IMR-90 (cell line): ENCODE measurements around the gene TBC1D9B. TPM values are rescaled to one million over a fixed set of nuclear protein-coding genes. Genes with fewer than 3 reads are reported as not detected.

Source experiments
- ATAC-seq: fragments of 200-7000 bp; cut with Tn5 transposase; 2 replicates; pipeline ENCODE4 v1.9.1; 2020; ENCODE audit warnings: low read depth, mild to moderate bottlenecking, moderate library complexity
- BruUV-seq: library from RNA; stranded (reverse); fragments of 400-500 nt; replicated peaks from 2 replicates; lab custom pipeline; 2021; lab: Mats Ljungman, UMichigan
- CTCF ChIA-PET: fragments of 300-600 bp; formaldehyde crosslinking; extraction: SDS; loops from one replicate; lab custom pipeline; 2021; ENCODE audit warnings: antibody characterized with exemption; lab: Yijun Ruan, JAX
- POLR2A ChIA-PET: fragments of 300-600 bp; sonication (Branson Sonifier 250); formaldehyde crosslinking; loops from one replicate; lab custom pipeline; 2022; ENCODE audit warnings: antibody characterized with exemption; ENCODE audit not compliant: unreplicated experiment; lab: Charles Lee
- DNase-seq: peaks from one replicate; pipeline ENCODE4 v3.0.0; 2013
- H2AFZ ChIP-seq: replicated peaks from 2 replicates; pipeline ENCODE3; 2013; ENCODE audit warnings: low read length, mild to moderate bottlenecking; ENCODE audit not compliant: poor library complexity
- H2AK5ac ChIP-seq: 2 replicates; pipeline ENCODE4 v1.6.1; 2013; ENCODE audit warnings: low read depth, low read length, inconsistent platforms
- H2AK9ac ChIP-seq: replicated peaks from 2 replicates; pipeline ENCODE3; 2013; ENCODE audit warnings: mild to moderate bottlenecking, low read depth, low read length, moderate library complexity; ENCODE audit not compliant: poor library complexity
- H2BK120ac ChIP-seq: 2 replicates; pipeline ENCODE4 v1.6.1; 2013; ENCODE audit warnings: low read depth, low read length, inconsistent platforms
- H2BK15ac ChIP-seq: 3 replicates; pipeline ENCODE4 v1.6.1; 2013; ENCODE audit warnings: low read depth, low read length, inconsistent platforms
- H2BK20ac ChIP-seq: 2 replicates; pipeline ENCODE4 v1.6.1; 2013; ENCODE audit warnings: low read depth, mild to moderate bottlenecking, inconsistent platforms, low read length, moderate library complexity
- H2BK5ac ChIP-seq: 2 replicates; pipeline ENCODE4 v1.6.1; 2013; ENCODE audit warnings: mild to moderate bottlenecking, low read depth, low read length, inconsistent platforms; ENCODE audit not compliant: poor library complexity, severe bottlenecking
- H3K14ac ChIP-seq: replicated peaks from 2 replicates; pipeline ENCODE4 v1.6.1; 2013; ENCODE audit warnings: low read depth, low read length, inconsistent platforms
- H3K18ac ChIP-seq: 2 replicates; pipeline ENCODE4 v1.6.1; 2013; ENCODE audit warnings: low read depth, low read length, control low read depth
- H3K23ac ChIP-seq: 2 replicates; pipeline ENCODE4 v1.6.1; 2013; ENCODE audit warnings: low read depth, low read length, inconsistent platforms
- H3K27ac ChIP-seq: 2 replicates; pipeline ENCODE4 v1.5.1; 2013; ENCODE audit warnings: mild to moderate bottlenecking, control low read depth, low read length; ENCODE audit not compliant: insufficient read depth
- H3K27me3 ChIP-seq: 2 replicates; pipeline ENCODE4 v1.6.1; 2013; ENCODE audit warnings: low read length; ENCODE audit not compliant: control insufficient read depth, insufficient read depth
- H3K36me3 ChIP-seq: 2 replicates; pipeline ENCODE4 v1.6.1; 2013; ENCODE audit warnings: low read length, mixed read lengths; ENCODE audit not compliant: control insufficient read depth, insufficient read depth
- H3K4ac ChIP-seq: 2 replicates; pipeline ENCODE4 v1.6.1; 2013; ENCODE audit warnings: low read depth, low read length, inconsistent platforms
- H3K4me1 ChIP-seq: 2 replicates; pipeline ENCODE4 v1.6.1; 2013; ENCODE audit warnings: low read length, mixed read lengths; ENCODE audit not compliant: control insufficient read depth, insufficient read depth
- H3K4me2 ChIP-seq: 2 replicates; pipeline ENCODE4 v1.6.1; 2013; ENCODE audit warnings: low read depth, mild to moderate bottlenecking, control low read depth, low read length, moderate library complexity
- H3K4me3 ChIP-seq: 2 replicates; pipeline ENCODE4 v1.5.1; 2013; ENCODE audit warnings: low read depth, mild to moderate bottlenecking, control low read depth, low read length, moderate library complexity; ENCODE audit not compliant: insufficient read depth
- H3K56ac ChIP-seq: 2 replicates; pipeline ENCODE4 v1.6.1; 2013; ENCODE audit warnings: low read length, inconsistent platforms; ENCODE audit not compliant: insufficient read depth; ENCODE audit errors: extremely low read depth
- H3K79me1 ChIP-seq, 2 experiments: 2 replicates each; pipeline ENCODE4 v1.6.1; 2013; ENCODE audit warnings: low read length in 2 of 2, inconsistent platforms in 1 of 2, low read depth in 1 of 2
- H3K9ac ChIP-seq: 2 replicates; pipeline ENCODE4 v1.6.1; 2013; ENCODE audit warnings: low read depth, low read length, control low read depth
- H3K9me1 ChIP-seq: 2 replicates; pipeline ENCODE4 v1.6.1; 2013; ENCODE audit warnings: low read length, inconsistent platforms; ENCODE audit not compliant: insufficient read depth
- H3K9me3 ChIP-seq: 2 replicates; pipeline ENCODE4 v1.6.1; 2013; ENCODE audit warnings: low read length; ENCODE audit not compliant: control insufficient read depth, insufficient read depth
- H4K20me1 ChIP-seq: 2 replicates; pipeline ENCODE4 v1.6.1; 2013; ENCODE audit warnings: low read length, inconsistent platforms; ENCODE audit not compliant: insufficient read depth
- H4K5ac ChIP-seq: 2 replicates; pipeline ENCODE4 v1.6.1; 2013; ENCODE audit warnings: mild to moderate bottlenecking, low read depth, low read length, control low read depth
- H4K8ac ChIP-seq, 2 experiments: 2 replicates each; pipeline ENCODE4 v1.6.1; 2013; ENCODE audit warnings: low read depth in 2 of 2, low read length in 2 of 2, control low read depth in 1 of 2, inconsistent platforms in 1 of 2
- H4K91ac ChIP-seq: 2 replicates; pipeline ENCODE4 v1.6.1; 2013; ENCODE audit warnings: low read depth, low read length, inconsistent platforms; ENCODE audit not compliant: insufficient read depth
- BHLHE40 ChIP-seq: fragments of 150-350 bp; IDR thresholded peaks from 2 replicates; pipeline ENCODE4 v1.6.1; 2016; ENCODE audit warnings: mild to moderate bottlenecking, low read depth, low read length
- CEBPB ChIP-seq: IDR thresholded peaks from 2 replicates; pipeline ENCODE4 v1.6.1; 2012; ENCODE audit warnings: low read depth, low read length, improper control_type of control experiment
- CTCF ChIP-seq: conservative IDR thresholded peaks from 2 replicates; pipeline ENCODE4 v1.5.1; 2012; ENCODE audit warnings: mild to moderate bottlenecking, low read depth, low read length, improper control_type of control experiment
- FOS ChIP-seq: fragments of 150-350 bp; IDR thresholded peaks from 2 replicates; pipeline ENCODE4 v1.6.1; 2016; ENCODE audit warnings: low read depth, low read length
- MAFK ChIP-seq: IDR thresholded peaks from 2 replicates; pipeline ENCODE4 v1.6.1; 2012; ENCODE audit warnings: low read depth, low read length, improper control_type of control experiment
- MXI1 ChIP-seq: IDR thresholded peaks from 2 replicates; pipeline ENCODE4 v1.6.1; 2012; ENCODE audit warnings: low read depth, mild to moderate bottlenecking, low read length, moderate library complexity, borderline replicate concordance
- NFE2L2 ChIP-seq: fragments of 150-350 bp; IDR thresholded peaks from 2 replicates; pipeline ENCODE4 v1.6.1; 2016; ENCODE audit warnings: low read depth, mild to moderate bottlenecking, low read length
- RAD21 ChIP-seq: IDR thresholded peaks from 2 replicates; pipeline ENCODE4 v1.6.1; 2012; ENCODE audit warnings: low read length, improper control_type of control experiment
- RCOR1 ChIP-seq: IDR thresholded peaks from 2 replicates; pipeline ENCODE4 v1.6.1; 2012; ENCODE audit warnings: mild to moderate bottlenecking, low read length, improper control_type of control experiment; ENCODE audit not compliant: insufficient replicate concordance
- SMC3 ChIP-seq: fragments of 150-350 bp; IDR thresholded peaks from 2 replicates; pipeline ENCODE4 v1.6.1; 2016; ENCODE audit warnings: low read depth, mild to moderate bottlenecking, antibody characterized with exemption, low read length, moderate library complexity
- WGBS, 2 experiments: methylation state at CpG; one replicate each; pipeline versions ENCODE4 v1.1.5 to v1.1.7; 2013; ENCODE audit warnings: missing lambda C conversion rate in 2 of 2; ENCODE audit not compliant: insufficient read length in 1 of 2; ENCODE audit errors: extremely low coverage in 2 of 2; 5-methylcytosine and 5-hydroxymethylcytosine counted together
- dilution Hi-C: fragments of 300-500 bp; cut with HindIII; formaldehyde crosslinking; loops from one replicate; pipeline ENCODE4 v1.14.3; 2018; ENCODE audit warnings: low sequenced_read_pairs; ENCODE audit not compliant: unreplicated experiment
- in situ Hi-C: fragments of 300-500 bp; cut with MboI; formaldehyde crosslinking; loops from 3 replicates; pipeline ENCODE4 v1.14.3; 2019; ENCODE audit warnings: low sequenced_read_pairs, inconsistent platforms, mixed read lengths
- intact Hi-C: fragments of 100-400 bp; cut with micrococcal nuclease; formaldehyde crosslinking; loops from 2 replicates; pipeline ENCODE4 v1.10.0; 2022
- polyA plus RNA-seq, 3 experiments: library from polyadenylated mRNA; depleted of rRNA; stranded (reverse); fragments of >200 nt; gene quantifications; 2 replicates each; pipeline ENCODE4 v1.2.3, GENCODE V29; 2012; ENCODE audit warnings: low replicate concordance in 1 of 3
- total RNA-seq: library from RNA; depleted of rRNA; stranded (reverse); fragments of >200 nt; gene quantifications from 2 replicates; pipeline ENCODE4 v1.2.3, GENCODE V29; 2012
- TF ChIP-seq, protein P1 (sequence below): fragments of 150-350 bp; IDR thresholded peaks from 2 replicates; pipeline ENCODE4 v1.6.1; 2016; ENCODE audit warnings: low read depth, mild to moderate bottlenecking, low read length, moderate library complexity, borderline replicate concordance
- TF ChIP-seq, protein P2 (sequence below): fragments of 150-350 bp; IDR thresholded peaks from 2 replicates; pipeline ENCODE4 v1.6.1; 2017; ENCODE audit warnings: mild to moderate bottlenecking, antibody characterized with exemption, low read length, low read depth

The TBC1D9B gene
- total and polyA plus RNA-seq, 2 of the 4 experiments (the other 2 are of a cell fraction): 58.6 to 78.1 TPM

DNA sequence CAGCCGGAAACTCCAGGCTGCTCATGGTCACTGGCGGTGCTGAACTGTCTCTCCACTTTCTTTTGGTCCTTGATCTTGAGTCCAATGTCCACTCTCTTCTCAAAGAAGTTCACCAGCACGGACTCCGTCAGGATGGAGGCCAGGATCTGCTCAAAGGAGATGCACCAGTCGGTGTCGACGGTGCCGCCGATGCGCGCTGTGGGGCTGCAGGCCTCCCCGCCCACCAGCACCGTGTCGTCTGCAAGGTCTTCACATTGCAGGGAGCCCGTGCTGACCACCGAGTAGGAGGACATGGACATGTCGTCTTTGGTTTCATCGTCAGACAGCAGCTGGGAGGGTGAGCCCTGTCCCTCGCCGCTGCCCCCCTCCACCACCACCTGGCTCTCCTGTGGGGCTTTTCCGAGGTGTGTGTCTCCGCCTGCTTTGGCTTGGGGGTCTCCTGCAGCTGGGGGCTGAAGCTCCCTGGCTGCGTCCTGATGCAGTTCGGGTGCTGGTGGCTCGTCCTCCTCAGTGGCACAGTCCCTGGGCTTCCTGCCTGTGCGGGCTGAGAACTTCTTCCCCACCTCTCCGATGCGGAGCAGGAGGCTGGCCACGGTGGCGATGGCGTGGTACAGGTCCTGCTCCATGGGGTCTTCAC lies 44.1 kb downstream of the TBC1D9B start:
- POLR2A ChIA-PET: no interaction called here
- no peak overlapping the region for H3K4me3 ChIP-seq
- intact Hi-C loops (no loop called here), in situ Hi-C loops (no loop called here), dilution Hi-C loops (no loop called here)
- no peak overlapping the region for H4K8ac ChIP-seq
- no peak overlapping the region for H2AFZ ChIP-seq
- no peak overlapping the region for H3K9ac ChIP-seq
- no peak for ATAC-seq
- CTCF ChIA-PET: no interaction called here
- H3K79me1 ChIP-seq: peaks cover 7 to 14% of the 10 kb centered on the region in 2 experiments
- no peak for TF ChIP-seq BHLHE40
- no peak for TF ChIP-seq CEBPB
- TF ChIP-seq RCOR1: no peak
- no peak for TF ChIP-seq MXI1
- no peak for TF ChIP-seq SMC3
- no peak for TF ChIP-seq MAFK
- TF ChIP-seq, protein P1, sequence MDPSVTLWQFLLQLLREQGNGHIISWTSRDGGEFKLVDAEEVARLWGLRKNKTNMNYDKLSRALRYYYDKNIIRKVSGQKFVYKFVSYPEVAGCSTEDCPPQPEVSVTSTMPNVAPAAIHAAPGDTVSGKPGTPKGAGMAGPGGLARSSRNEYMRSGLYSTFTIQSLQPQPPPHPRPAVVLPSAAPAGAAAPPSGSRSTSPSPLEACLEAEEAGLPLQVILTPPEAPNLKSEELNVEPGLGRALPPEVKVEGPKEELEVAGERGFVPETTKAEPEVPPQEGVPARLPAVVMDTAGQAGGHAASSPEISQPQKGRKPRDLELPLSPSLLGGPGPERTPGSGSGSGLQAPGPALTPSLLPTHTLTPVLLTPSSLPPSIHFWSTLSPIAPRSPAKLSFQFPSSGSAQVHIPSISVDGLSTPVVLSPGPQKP: no peak
- no peak for TF ChIP-seq RAD21
- TF ChIP-seq, protein P2, sequence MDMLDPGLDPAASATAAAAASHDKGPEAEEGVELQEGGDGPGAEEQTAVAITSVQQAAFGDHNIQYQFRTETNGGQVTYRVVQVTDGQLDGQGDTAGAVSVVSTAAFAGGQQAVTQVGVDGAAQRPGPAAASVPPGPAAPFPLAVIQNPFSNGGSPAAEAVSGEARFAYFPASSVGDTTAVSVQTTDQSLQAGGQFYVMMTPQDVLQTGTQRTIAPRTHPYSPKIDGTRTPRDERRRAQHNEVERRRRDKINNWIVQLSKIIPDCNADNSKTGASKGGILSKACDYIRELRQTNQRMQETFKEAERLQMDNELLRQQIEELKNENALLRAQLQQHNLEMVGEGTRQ: no peak
- no peak for TF ChIP-seq FOS
- TF ChIP-seq NFE2L2: no peak
- TF ChIP-seq CTCF: no peak
- no peak overlapping the region for H2BK15ac ChIP-seq
- H4K20me1 ChIP-seq: no peaks in the 10 kb centered on the region
- H3K56ac ChIP-seq: no peak overlapping the region
- H3K36me3 ChIP-seq: peaks cover 51% of the 10 kb centered on the region
- H3K4me1 ChIP-seq: no peaks in the 10 kb centered on the region
- H3K9me3 ChIP-seq: peaks cover 5% of the 10 kb centered on the region; the same call in 1 of the 2 replicates
- no peak overlapping the region for H4K5ac ChIP-seq
- H3K4me2 ChIP-seq: no peak overlapping the region
- no peak overlapping the region for H2BK120ac ChIP-seq
- no peak overlapping the region for H3K18ac ChIP-seq
- H2BK20ac ChIP-seq: no peak overlapping the region
- no peak overlapping the region for H3K14ac ChIP-seq
- no peaks in the 10 kb centered on the region for H3K27me3 ChIP-seq
- no peak overlapping the region for H3K23ac ChIP-seq
- no peak overlapping the region for H2AK5ac ChIP-seq
- H3K4ac ChIP-seq: no peak overlapping the region
- no peak overlapping the region for H4K91ac ChIP-seq
- no TSS peak for BruUV-seq
- H3K27ac ChIP-seq: no peak overlapping the region
- DNase-seq: no peak
- peak overlapping the region; percentile 72 for H2AK9ac ChIP-seq
- 100% methylated on average over 23 of the region's 31 CpGs; no CpG with 5 or more reads in 1 of the 2 experiments for WGBS, 2 experiments
- H3K9me1 ChIP-seq: peaks cover 9% of the 10 kb centered on the region; the same call in 1 of the 2 replicates
- H2BK5ac ChIP-seq: no peak overlapping the region
